Gastroesophageal sphincter (tissue), 4 donors: ENCODE measurements around the gene BMPR1A. TPM values are rescaled to one million over a fixed set of nuclear protein-coding genes. Genes with fewer than 3 reads are reported as not detected.

Source experiments
- ATAC-seq: fragments of 150-250 bp; one replicate; pipeline ENCODE4 v1.9.1; 2016; ENCODE audit warnings: mild to moderate bottlenecking, moderate library complexity
- H3K27ac ChIP-seq, 4 donors: fragments of 200-600 bp; sonication (generic) in 3 of 4; 1 replicate in 3 of 4; 2 replicates in 1 of 4; pipeline ENCODE4 v1.5.1; 2016 to 2019
- H3K27me3 ChIP-seq: fragments of 200-600 bp; sonication (generic); one replicate; pipeline ENCODE4 v1.5.1; 2019
- H3K36me3 ChIP-seq, 2 donors: fragments of 200-600 bp; sonication (generic); one replicate each; pipeline ENCODE4 v1.5.1; 2019; ENCODE audit warnings: control low read depth in 1 of 2
- H3K4me1 ChIP-seq, 3 donors: fragments of 200-600 bp; sonication (generic); 1 replicate in 2 of 3; 2 replicates in 1 of 3; pipeline ENCODE4 v1.5.1; 2016 to 2019; ENCODE audit warnings: control low read depth in 2 of 3
- H3K4me3 ChIP-seq, 2 donors: fragments of 200-600 bp; sonication (generic); one replicate each; pipeline ENCODE4 v1.5.1; 2019; ENCODE audit warnings: mild to moderate bottlenecking in 1 of 2, moderate library complexity in 1 of 2
- H3K9me3 ChIP-seq, 3 donors: fragments of 200-600 bp; sonication (generic); one replicate each; pipeline ENCODE4 v1.5.1; 2017 to 2019; ENCODE audit warnings: control low read depth in 2 of 3
- EP300 ChIP-seq: sonication (generic); formaldehyde crosslinking; IDR thresholded peaks from one replicate; pipeline ENCODE4 v1.6.1; 2017; ENCODE audit warnings: antibody characterized with exemption, mild to moderate bottlenecking
- POLR2A ChIP-seq, 2 donors: fragments of 450-650 bp; IDR thresholded peaks; one replicate each; pipeline ENCODE4 v1.6.1; 2017; ENCODE audit warnings: antibody characterized with exemption in 2 of 2, mild to moderate bottlenecking in 2 of 2, moderate library complexity in 1 of 2
- POLR2AphosphoS5 ChIP-seq: sonication (generic); formaldehyde crosslinking; IDR thresholded peaks from one replicate; pipeline ENCODE4 v1.6.1; 2017; ENCODE audit warnings: antibody characterized with exemption
- WGBS, 2 donors: methylation state at CpG; one replicate each; pipeline ENCODE4 v1.1.5; 2018; ENCODE audit warnings: low coverage in 1 of 2; 5-methylcytosine and 5-hydroxymethylcytosine counted together
- total RNA-seq, 4 donors: library from RNA; depleted of rRNA; stranded (reverse); fragments of >200 nt; gene quantifications; one replicate each; pipeline ENCODE4 v1.1.0, GENCODE V29; 2016
- TF ChIP-seq, protein P1 (sequence below), 4 experiments: fragments of 200-600 bp in 2 of 4; fragments of 450-650 bp in 2 of 4; sonication (generic) in 1 of 4; IDR thresholded peaks; one replicate each; pipeline ENCODE4 v1.5.1; 2017 to 2019; ENCODE audit warnings: antibody characterized with exemption in 4 of 4, mild to moderate bottlenecking in 2 of 4, moderate library complexity in 2 of 4

The BMPR1A gene
- total RNA-seq, 4 donors from 2014 or later: 91.5 to 121 (median 117) TPM

DNA sequence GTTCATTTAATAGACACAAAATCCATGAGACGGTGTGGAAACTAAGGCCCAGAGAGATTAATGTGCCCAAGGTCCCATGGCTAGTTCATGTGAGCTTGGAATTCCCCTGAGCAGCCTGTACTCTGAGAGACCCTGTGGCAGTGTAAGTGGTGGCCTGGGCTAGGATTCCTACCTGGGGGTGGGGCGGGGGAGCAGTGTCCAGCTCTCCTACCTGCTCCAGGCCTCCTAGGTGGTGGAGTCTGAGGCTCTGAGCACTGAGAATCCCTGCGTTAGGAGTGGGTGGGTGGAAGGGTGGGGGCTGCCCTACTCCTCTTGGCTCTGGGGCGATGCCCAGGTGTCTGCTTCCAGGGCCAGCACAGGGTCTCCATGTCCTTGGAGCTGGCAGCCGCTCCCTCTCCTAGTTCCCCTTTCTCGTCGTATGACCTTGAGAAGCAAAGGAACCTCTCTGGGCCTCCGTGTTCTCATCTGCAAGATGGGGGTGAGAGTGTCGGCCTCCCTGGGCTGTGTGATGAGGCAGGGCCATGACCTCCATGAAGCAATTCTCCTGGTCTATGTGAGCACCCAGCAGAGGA lies 204.5 kb downstream of the BMPR1A start:
- H3K4me1 ChIP-seq: peaks cover 0 to 70% (median 21%) of the 10 kb centered on the region in 3 donors

DNA sequence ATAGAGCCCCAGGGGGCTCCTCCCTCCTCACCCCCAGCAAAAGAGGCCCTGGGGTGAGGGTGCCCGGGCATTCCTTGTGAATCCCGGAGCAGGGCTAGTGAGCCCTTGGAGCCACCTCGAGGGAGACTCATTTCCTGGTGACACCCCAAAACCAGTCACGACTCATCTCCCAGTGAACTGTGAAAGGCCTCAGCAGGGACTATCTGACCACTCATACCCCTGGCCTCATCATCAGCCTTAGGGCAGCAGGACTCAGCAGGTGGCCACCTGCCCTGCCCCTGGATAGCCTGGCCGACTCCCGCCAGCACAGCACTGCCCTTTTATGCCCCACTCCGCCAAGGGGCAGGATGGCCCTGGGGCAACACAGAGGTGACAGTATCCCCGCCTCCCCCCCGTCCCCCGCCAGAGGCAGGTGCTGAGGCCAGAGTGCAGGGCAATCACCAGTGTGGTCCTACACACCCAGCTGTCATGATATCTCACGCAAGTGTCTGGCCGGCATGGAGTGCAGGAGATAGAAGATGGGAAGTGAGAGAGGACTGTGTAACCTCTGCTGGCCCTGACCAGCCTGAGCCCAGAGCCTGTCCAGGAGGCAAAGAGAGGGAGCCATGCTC lies 205.2 kb downstream of the BMPR1A start:
- ATAC-seq: no peak
- TF ChIP-seq POLR2A (IDR thresholded peaks at IDR 0.05) (no peak), POLR2AphosphoS5 (no peak), EP300 (no peak)
- TF ChIP-seq, protein P1, sequence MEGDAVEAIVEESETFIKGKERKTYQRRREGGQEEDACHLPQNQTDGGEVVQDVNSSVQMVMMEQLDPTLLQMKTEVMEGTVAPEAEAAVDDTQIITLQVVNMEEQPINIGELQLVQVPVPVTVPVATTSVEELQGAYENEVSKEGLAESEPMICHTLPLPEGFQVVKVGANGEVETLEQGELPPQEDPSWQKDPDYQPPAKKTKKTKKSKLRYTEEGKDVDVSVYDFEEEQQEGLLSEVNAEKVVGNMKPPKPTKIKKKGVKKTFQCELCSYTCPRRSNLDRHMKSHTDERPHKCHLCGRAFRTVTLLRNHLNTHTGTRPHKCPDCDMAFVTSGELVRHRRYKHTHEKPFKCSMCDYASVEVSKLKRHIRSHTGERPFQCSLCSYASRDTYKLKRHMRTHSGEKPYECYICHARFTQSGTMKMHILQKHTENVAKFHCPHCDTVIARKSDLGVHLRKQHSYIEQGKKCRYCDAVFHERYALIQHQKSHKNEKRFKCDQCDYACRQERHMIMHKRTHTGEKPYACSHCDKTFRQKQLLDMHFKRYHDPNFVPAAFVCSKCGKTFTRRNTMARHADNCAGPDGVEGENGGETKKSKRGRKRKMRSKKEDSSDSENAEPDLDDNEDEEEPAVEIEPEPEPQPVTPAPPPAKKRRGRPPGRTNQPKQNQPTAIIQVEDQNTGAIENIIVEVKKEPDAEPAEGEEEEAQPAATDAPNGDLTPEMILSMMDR (IDR thresholded peaks at IDR 0.05): no peak
- H3K27ac ChIP-seq: no peak overlapping the region

More for the DNA sequence above, 204.5 kb downstream of the BMPR1A start:
- Histone ChIP-seq H3K36me3 (no peaks in the 10 kb centered on the region), H3K27me3 (no peaks in the 10 kb centered on the region), H3K27ac (no peak overlapping the region), H3K9me3 (no peaks in the 10 kb centered on the region), H3K4me3 (no peak overlapping the region)
- ATAC-seq: no peak
- TF ChIP-seq EP300 (no peak), POLR2AphosphoS5 (no peak), POLR2A (IDR thresholded peaks at IDR 0.05) (no peak)
- TF ChIP-seq, protein P1 (IDR thresholded peaks at IDR 0.05): no peak
- 62 to 100% methylated on average over 1 to 2 of the region's 9 CpGs for WGBS, 2 donors

DNA sequence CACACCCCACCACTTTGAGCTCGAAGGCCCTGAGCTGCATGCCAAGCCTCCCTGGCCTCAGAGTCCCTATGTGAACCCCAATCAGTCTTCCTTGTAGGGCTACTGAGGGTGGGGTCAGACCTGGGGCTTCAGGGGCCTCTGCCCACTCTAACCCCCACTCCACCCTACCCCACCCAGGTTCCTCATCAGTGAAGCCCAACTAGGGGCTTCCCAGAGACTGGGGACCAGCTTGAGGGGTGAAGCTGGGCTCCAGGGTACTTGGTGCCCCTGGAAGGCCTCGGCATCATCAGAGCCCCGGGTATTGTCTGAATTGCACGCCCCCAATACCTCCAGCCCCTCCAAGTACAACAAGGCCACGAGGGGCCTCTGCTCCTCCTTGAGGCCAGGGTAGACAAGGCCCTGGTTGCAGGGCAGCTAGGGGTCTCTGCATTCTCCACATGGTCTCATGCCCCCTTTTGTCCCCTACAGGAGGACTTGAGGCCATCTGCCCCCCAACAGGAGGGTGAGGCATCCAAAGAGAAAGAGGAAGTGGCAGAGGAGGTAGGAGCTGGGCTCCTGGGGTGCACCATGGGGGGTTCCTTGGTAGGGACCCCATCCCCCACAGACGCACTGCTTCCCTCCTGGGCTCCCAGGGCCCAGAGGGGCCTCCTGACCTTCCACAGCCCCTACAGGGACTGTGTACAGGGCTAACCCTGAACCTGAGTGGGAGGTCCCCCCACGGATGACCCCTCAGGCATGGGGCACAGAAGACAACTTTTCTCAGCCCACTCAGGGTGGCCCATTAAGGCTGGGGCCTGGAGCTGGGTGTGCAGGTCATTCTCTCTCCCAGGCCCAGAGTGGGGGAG lies 205.9 kb downstream of the BMPR1A start:
- no peaks in the 10 kb centered on the region for H3K27me3 ChIP-seq
- H3K36me3 ChIP-seq: no peaks in the 10 kb centered on the region
- TF ChIP-seq POLR2A (IDR thresholded peaks at IDR 0.05): no peak
- TF ChIP-seq POLR2AphosphoS5: no peak
- TF ChIP-seq, protein P1 (IDR thresholded peaks at IDR 0.05): no peak
- no peak for TF ChIP-seq EP300
- no peaks in the 10 kb centered on the region for H3K9me3 ChIP-seq
- ATAC-seq: no peak
- H3K4me1 ChIP-seq: peaks cover 0 to 70% (median 35%) of the 10 kb centered on the region in 3 donors
- no peak overlapping the region for H3K4me3 ChIP-seq
- 90% methylated on average over 2 of the region's 7 CpGs; no CpG with 5 or more reads in 1 of the 2 donors for WGBS, 2 donors
- no peak overlapping the region for H3K27ac ChIP-seq

More for the DNA sequence above, 205.2 kb downstream of the BMPR1A start:
- WGBS, 2 donors: no CpG with 5 or more reads among the region's 12 CpGs
- H3K9me3 ChIP-seq: no peaks in the 10 kb centered on the region
- no peak overlapping the region for H3K4me3 ChIP-seq
- H3K4me1 ChIP-seq: peaks cover 0 to 70% (median 27%) of the 10 kb centered on the region in 3 donors
- no peaks in the 10 kb centered on the region for H3K36me3 ChIP-seq
- H3K27me3 ChIP-seq: no peaks in the 10 kb centered on the region

DNA sequence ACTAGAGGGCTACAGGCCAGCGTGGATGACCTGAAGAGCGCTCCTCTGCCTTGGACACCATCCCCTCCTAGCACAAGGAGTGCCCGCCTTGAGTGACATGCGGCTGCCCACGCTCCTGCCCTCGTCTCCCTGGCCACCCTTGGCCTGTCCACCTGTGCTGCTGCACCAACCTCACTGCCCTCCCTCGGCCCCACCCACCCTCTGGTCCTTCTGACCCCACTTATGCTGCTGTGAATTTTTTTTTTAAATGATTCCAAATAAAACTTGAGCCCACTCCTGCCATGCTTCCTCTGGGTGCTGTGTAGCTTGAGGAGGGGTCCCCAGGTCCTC lies 206.5 kb downstream of the BMPR1A start:
- TF ChIP-seq POLR2AphosphoS5: no peak
- TF ChIP-seq EP300: no peak
- no peak for TF ChIP-seq POLR2A (IDR thresholded peaks at IDR 0.05)
- TF ChIP-seq, protein P1 (IDR thresholded peaks at IDR 0.05): no peak
- Histone ChIP-seq H3K27ac (no peak overlapping the region), H3K27me3 (no peaks in the 10 kb centered on the region), H3K9me3 (no peaks in the 10 kb centered on the region), H3K36me3 (no peaks in the 10 kb centered on the region), H3K4me3 (no peak overlapping the region), H3K4me1 (peaks cover 0 to 70% (median 41%) of the 10 kb centered on the region in 3 donors)
- WGBS, 2 donors: 92% methylated on average over 2 of the region's 7 CpGs; no CpG with 5 or more reads in 1 of the 2 donors
- ATAC-seq: no peak
